Measurements from ENCODE around the gene NID2. TPM values are rescaled to one million over a fixed set of nuclear protein-coding genes. Genes with fewer than 3 reads are reported as not detected.

NID2 gene
- total and polyA plus RNA-seq, 3 donors from 2014 or later, result 5.3 to 10.6 (median 8.1) TPM

- no peak for DNase-seq
- WGBS, 2 donors, result 52 to 53% methylated on average over 1 of the region's 1 CpG
- intact Hi-C loops (cut with DNase I; ENCODE audit: low total_unique reads), result no loop called here
- H3K27me3 ChIP-seq, result no peaks in the 10 kb centered on the region
- H3K4me1 ChIP-seq, result no peaks in the 10 kb centered on the region
- H3K36me3 ChIP-seq (ENCODE audit: low read depth, missing control alignments), result no peaks in the 10 kb centered on the region
- no peak overlapping the region for H3K27ac ChIP-seq
- TF ChIP-seq CTCF (IDR thresholded peaks at IDR 0.05) (no peak), POLR2A (IDR thresholded peaks at IDR 0.05) (no peak)
- no peaks in the 10 kb centered on the region for H3K9me3 ChIP-seq
- no peak overlapping the region for H3K4me3 ChIP-seq
Observed at GRCh38 chr14:52089218-52089617, 20.4 kb upstream of the NID2 start.

GRCh38 chr14:52086711-52087110 lies 17.9 kb upstream of the NID2 start:
- H3K27ac ChIP-seq, result no peak overlapping the region
- no peaks in the 10 kb centered on the region for H3K4me1 ChIP-seq
- 34 to 38% methylated on average over 4 of the region's 4 CpGs for WGBS, 2 donors

GRCh38 chr14:52082903-52083302 lies 14.0 kb upstream of the NID2 start:
- intact Hi-C loops (cut with DNase I; ENCODE audit: low total_unique reads), result no loop called here
- H3K27ac ChIP-seq, result no peak overlapping the region
- no peak for DNase-seq
- TF ChIP-seq CTCF (IDR thresholded peaks at IDR 0.05), result no peak
- TF ChIP-seq POLR2A (IDR thresholded peaks at IDR 0.05), result no peak
- H3K27me3 ChIP-seq, result no peaks in the 10 kb centered on the region
- no peak overlapping the region for H3K4me3 ChIP-seq
- no peaks in the 10 kb centered on the region for H3K36me3 ChIP-seq (ENCODE audit: low read depth, missing control alignments)
- H3K9me3 ChIP-seq, result no peaks in the 10 kb centered on the region
- H3K4me1 ChIP-seq, result no peaks in the 10 kb centered on the region

More at GRCh38 chr14:52086711-52087110, 17.9 kb upstream of the NID2 start:
- H3K27me3 ChIP-seq, result no peaks in the 10 kb centered on the region
- H3K36me3 ChIP-seq (ENCODE audit: low read depth, missing control alignments), result no peaks in the 10 kb centered on the region
- intact Hi-C loops (cut with DNase I; ENCODE audit: low total_unique reads), result no loop called here
- H3K4me3 ChIP-seq, result no peak overlapping the region
- TF ChIP-seq CTCF (IDR thresholded peaks at IDR 0.05), result no peak
- no peak for TF ChIP-seq POLR2A (IDR thresholded peaks at IDR 0.05)
- no peak for DNase-seq
- no peaks in the 10 kb centered on the region for H3K9me3 ChIP-seq

- TF ChIP-seq POLR2A (IDR thresholded peaks at IDR 0.05) (no peak), CTCF (IDR thresholded peaks at IDR 0.05) (no peak)
- Histone ChIP-seq H3K4me3 (no peak overlapping the region), H3K36me3 (ENCODE audit: low read depth, missing control alignments) (no peaks in the 10 kb centered on the region), H3K27me3 (no peaks in the 10 kb centered on the region), H3K4me1 (no peaks in the 10 kb centered on the region), H3K9me3 (no peaks in the 10 kb centered on the region), H3K27ac (no peak overlapping the region)
- intact Hi-C loops (cut with DNase I; ENCODE audit: low total_unique reads), result no loop called here
- DNase-seq, result no peak
- WGBS, 2 donors, result 95 to 98% methylated on average over 3 of the region's 3 CpGs
Observed at GRCh38 chr14:52081964-52082363, 13.1 kb upstream of the NID2 start.

All from testis (tissue), 3 donors.